HG03460 (cell line): Measurements from ENCODE around the gene LAGE3.

Experiments
- ATAC-seq: cut with Tn5 transposase; IDR thresholded peaks from one replicate; pipeline ENCODE4 v1.9.1; 2021; ENCODE audit not compliant: unreplicated experiment

Gene LAGE3

DNA sequence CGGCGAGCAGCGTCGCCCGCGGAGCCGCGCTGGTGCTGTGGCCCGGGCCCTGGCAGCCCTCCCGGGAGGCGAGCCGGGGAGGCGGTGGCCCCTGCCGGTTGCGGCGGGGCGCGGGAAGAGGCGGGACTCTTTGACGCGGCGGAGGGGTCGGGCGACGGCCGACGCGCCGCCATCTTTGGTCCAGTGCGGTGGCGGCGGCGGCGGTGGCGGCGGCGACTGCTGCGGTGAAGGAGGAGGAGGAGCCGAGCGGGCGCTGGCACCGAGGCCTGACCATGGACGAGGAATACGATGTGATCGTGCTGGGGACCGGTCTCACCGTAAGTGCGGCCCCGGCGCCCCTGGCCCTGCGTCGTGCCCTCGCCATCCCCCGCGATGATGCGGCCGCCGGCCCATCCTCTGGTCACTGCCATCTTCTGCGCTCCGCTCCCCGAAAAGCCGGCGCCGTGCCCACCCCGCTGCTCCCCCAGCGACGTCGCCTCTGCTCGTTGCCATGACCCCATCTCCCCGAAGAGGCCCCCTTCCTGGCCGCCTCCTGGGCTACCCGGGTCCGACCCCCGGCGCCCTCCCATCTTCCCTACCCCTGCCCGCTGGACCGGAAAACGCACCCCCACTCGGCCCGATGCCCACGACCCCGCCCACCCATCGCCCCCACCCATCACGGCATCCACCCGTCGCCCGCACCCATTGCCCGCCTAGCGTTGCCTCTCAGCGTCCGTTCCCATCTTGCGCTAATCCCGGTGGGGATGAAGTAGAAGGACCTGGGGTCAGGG is 41.9 kb downstream of the LAGE3 start, which contains the start of gene GDI1:
GDI1 (plus strand) TSS at position 172 of the 770 bp plus-strand sequence; CDS start at position 273, 101 bp downstream.
- no peak for ATAC-seq

DNA sequence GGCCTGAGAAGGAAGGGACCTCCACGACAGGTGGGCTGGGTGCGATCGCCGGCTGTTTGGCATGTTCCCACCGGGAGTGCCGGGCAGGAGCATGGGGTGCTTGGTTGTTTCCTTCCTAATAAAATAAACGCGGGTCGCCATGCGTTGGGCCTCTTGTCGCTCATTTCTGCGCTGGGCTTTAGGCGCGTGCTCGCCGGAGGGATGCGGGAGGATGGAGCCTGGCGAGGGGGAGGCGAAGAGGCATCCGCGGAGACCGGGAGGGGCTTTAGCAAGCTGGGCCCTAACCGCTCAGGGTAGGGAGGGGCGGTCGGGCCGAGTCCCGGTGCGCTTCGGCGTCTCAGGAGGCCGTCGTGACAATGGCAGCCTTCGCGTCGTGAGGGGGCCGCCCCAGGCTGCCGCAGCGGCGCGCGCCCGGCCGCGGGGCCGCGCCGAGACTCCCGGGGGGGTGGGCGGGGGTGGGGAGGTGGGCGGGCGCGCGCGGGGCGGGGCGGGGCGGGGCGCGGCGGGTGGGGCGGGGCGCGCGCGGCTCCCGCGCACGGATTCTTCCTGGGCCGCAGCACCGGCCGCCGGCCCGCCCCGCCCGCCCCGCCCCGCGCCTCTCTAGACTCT is 42.6 kb downstream of the LAGE3 start:
- no peak for ATAC-seq

- no peak for ATAC-seq
Measured at GRCh38 chrX:154435171-154435733, 43.8 kb downstream of the LAGE3 start.

DNA sequence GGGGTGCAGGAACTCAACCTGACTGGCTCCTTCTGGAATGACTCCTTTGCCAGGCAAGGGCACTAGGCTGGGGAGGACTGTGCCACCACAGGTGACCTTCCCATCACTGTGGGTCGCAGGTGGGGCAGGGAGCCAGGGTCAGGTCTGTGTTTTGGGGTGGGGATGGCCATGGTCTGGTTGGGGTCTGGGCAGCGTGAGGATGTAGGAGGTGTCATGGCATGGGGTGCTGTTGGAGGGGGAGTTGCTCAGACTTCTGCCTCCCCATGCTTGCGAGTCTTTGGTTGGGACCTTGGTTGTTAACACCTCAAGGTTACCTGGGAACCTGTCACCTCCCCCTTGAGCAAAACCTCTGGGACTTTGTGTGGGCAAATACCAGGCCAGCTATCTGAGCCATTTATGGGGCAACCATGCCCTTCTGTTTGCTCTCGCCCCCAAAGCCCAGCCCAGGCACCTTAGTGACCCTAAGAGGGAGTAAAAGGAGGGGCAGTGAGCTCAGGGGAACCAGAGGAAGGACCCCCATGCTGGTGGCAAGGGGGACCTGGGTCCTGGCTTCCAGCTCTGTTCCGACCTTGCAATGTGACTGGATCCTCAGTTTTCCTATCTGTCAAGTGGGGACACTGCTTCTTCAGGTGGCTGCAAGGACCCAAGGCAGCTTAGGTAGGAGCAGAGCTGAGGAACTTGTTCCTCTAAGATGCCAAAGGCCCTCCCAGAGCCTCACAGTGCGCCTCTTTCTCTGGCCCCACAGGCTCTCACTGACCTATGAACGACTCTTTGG is 44.5 kb downstream of the LAGE3 start:
- no peak for ATAC-seq

DNA sequence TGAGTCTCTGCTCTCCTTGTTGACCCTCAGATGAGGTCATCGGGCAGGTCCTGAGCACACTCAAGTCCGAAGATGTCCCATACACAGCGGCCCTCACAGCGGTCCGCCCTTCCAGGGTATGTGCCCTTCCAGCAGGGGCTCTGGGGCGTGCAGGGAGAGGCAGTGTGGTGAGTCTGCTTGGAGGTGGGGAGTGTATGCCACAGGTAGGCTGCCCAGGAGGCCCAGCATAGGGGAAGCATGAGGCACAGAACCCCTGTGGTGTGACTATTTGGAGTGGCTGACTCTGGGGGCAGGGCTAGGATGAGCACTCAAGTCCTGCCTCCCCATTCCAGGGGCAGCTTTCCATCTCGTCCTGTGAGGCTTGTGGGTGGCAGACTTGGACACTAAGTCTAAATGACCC is 45.5 kb downstream of the LAGE3 start:
- ATAC-seq: no peak

GRCh38 chrX:154432210-154432609 is 46.9 kb downstream of the LAGE3 start:
- no peak for ATAC-seq

- ATAC-seq: no peak
Measured at GRCh38 chrX:154431341-154431740, 47.7 kb downstream of the LAGE3 start.

- no peak for ATAC-seq
Measured at GRCh38 chrX:154430916-154431315, 48.2 kb downstream of the LAGE3 start.

DNA sequence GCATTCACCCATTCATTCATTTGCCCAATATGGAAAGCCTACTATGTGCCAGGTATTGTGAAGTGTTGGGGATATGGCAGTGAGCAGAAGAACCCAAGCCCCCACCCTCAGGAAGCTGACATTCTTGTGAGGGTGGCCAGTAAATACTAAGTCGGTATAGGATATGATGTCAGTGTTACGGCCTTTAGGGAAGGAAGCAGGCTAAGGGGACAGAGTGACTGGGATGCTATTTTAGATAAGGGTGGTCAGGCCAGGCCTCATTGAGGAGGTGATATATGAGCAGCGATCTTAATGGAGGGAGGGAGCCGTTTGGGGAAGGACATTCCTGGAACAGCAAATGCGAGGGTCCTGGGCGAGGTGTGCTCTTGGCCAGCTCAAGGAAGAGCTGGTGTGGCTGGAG is 48.6 kb downstream of the LAGE3 start:
- ATAC-seq: no peak

GRCh38 chrX:154429711-154430110 is 49.4 kb downstream of the LAGE3 start:
- no peak for ATAC-seq

DNA sequence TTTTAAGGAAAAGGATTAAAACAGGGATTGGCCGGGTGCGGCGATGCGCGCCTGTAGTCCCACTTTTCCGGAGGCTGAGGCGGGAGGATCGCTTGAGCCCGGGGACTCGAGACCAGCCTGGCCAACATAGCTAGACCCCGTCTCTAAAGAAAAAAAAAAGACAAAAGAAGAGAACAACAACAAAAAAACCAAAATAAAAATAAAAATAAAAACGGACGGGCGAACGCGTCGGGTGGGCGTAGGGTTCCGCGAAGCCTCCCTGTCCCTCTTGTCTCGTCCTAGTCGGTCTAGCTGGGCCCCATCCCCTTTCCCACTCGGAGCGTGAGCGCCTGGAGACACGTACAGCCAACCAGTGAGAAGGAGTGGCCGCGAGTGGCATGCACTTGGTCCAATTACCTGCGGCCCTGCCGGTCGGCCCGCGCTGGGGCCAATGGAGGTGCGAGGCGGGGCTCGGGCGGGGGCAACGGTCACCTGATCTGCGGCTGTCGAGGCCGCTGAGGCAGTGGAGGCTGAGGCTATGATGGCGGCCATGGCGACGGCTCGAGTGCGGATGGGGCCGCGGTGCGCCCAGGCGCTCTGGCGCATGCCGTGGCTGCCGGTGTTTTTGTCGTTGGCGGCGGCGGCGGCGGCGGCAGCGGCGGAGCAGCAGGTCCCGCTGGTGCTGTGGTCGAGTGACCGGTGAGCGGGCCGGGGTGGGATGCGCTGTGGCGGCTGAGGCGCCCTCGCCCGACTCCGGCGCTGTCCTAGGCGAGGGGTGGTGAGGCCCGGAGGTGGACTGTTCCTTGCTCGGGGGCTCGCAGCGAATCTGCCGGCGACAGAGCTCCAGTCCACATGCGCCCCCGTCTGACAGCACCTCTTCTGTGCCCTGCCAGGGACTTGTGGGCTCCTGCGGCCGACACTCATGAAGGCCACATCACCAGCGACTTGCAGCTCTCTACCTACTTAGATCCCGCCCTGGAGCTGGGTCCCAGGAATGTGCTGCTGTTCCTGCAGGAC is 50.6 kb downstream of the LAGE3 start, which contains the start of gene ATP6AP1:
ATP6AP1 (plus strand) TSS at position 502 of the 996 bp plus-strand sequence; CDS start at position 518, 16 bp downstream.
- peak; percentile 99 for ATAC-seq
